Activated naive CD4-positive, alpha-beta T cell treated with Interleukin-2 at 50 U/mL for 16 hours (primary cell): ENCODE data around the gene CDC123.
A peak's percentile ranks its signal among the peaks of the same experiment; 100 is the strongest.
"Not testable (repeated sequence)": the region's sequence is repeated elsewhere in the genome, so short reads cannot be mapped to it uniquely, and the experiment has no call there.

Experiments used
- DNase-seq: peaks from one replicate; pipeline ENCODE4 v3.0.0-alpha.2; 2020

Gene CDC123

GRCh38 chr10:12237265-12238220, 41.6 kb downstream of the CDC123 start:
- no peak for DNase-seq

DNA sequence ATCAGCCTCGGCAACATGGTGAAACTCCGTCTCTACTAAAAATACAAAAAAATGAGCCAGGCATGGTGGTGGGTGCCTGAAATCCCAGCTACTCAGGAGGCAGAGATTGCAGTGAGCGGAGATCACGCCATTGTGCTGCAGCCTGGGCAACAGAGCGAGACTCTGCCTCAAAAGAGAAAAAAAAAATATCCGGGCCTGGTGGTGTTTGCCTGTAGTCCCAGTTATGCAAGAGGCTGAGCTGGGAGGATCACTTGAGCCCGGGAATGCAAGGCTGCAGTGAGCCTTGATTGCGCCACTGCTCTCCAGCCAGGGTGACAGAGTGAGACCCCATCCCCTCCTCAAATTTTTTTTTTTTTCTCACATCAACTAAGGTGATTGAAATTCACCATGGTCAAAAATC, 42.8 kb downstream of the CDC123 start:
- no peak for DNase-seq

DNA sequence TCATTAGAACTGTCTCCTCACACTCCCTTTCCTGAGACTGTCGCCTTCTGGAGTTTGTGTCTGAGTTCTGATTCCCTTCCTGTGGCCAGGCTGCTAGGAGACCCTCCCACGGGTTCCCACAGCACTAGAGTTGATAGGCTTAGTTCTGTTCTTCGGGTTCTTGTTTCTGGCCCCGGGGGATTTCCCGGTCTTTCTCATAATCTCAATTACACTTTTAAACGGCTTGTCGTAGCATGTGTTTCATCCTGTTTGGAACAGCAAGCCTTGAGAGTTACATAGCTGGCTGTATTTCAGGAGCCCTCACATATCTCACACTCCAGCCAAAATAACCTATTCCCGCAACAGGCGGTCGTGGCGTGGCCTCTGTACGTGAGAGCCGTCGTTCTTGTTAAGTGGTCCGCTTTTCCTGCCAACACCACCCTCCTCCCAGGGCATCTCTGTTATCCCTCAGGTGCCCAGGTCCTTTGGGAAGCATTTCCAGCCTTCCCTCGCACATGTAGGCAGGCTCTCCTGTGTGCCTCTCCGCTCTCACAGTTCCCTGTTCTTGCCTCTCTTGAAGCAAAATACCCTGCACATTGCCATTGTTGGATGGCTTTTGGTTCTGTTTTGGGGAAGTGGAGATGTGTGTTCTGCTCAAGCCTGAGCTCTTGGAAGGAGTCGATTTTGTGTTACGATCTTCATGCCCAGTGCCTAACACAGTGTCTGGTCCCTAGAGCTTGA, 46.0 kb downstream of the CDC123 start:
- DNase-seq: peak; percentile 77

GRCh38 chr10:12243864-12244620, 48.1 kb downstream of the CDC123 start:
- DNase-seq: no peak

DNA sequence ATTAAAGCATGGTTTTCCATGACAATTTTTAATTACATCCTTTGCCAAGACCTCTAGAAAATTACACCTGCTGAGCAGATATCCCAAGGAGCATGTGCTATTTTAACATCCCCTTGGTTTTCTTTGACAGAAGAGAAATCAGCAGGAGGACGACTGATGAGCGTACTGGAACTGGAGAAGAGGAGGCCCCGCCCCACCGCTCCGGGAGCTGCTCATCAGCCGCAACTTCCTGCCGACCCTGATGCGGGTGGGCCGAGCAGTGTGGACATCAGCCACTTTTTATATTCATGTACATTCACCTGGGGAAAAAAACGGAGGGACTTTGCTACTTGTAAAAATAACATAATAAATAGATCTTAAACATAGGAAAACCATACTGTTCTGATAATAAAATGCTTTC, 54.2 kb downstream of the CDC123 start:
- DNase-seq: no peak

- not testable (repeated sequence) for DNase-seq
Measured at GRCh38 chr10:12250702-12251101, 54.7 kb downstream of the CDC123 start.

- DNase-seq: no peak
Measured at GRCh38 chr10:12251581-12251980, 55.6 kb downstream of the CDC123 start.

DNA sequence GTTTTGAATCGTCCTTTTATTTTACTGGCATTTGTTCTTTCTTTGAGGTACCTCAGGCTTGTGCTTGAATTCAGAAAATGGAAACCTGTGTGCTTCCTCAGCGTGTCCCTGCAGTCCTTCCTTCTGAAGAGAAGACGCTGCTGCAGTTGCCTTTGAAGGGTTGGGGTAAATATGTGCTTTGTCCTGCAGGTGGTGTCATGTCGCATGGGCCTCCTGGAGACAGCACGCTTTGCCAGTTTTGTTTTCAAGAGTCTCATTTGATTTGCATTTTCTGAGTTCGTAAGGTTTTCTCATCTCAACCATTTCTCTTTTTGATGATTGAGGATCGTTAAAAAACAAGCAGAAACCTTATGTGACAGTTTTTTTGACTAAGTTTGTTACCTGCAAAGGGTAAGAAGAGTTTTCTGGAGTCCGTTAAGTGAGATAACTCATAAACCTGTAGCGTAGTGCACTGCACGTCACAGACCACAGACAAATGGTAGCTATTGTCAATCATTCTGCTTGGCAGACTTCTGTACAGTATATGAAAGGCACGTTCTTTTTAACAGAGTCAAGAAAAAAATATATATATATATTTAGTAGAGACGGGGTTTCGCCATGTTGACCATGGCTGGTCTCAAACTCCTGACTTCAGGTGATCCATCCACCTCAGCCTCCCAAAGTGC, 57.0 kb downstream of the CDC123 start:
- no peak for DNase-seq

DNA sequence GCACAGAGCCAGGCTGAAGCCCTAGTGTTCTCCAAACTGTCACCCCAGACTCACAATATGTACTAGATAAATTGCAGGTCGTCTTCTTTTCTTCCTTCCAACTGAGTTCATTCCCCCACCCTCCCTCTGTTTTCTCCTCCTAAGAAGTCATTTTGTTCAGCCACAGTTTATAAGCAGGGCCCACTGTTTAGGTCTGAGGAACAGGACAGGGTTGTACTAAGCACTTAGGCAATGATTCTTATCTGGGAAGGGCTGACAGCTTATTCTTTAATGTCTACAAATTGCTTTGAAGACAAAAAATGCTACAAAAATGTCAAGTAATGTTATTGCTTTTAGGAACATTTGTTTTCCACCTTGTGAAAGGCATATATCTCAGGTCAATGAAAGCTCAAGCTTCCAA, 59.1 kb downstream of the CDC123 start:
- no peak for DNase-seq

DNA sequence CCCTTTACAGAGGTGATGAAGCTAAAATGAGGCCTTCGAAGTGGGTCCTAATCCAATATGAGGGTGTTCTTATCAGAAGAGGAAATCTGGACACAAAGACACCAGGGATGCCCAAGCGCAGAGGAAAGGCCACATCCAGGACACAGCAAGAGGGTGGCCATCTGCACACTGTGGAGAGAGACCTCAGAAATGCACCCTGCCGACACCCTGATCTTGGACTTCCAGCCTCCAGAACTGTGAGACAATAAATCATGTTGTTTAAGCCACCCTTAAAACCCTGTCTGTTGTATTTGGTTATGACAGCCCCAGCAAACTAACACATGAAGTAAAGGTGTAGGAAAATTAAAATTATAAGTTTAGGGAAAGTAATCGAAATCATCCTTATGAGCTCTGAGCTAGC, 64.0 kb downstream of the CDC123 start:
- DNase-seq: no peak

- DNase-seq: no peak
Measured at GRCh38 chr10:12262278-12262981, 66.4 kb downstream of the CDC123 start.

DNA sequence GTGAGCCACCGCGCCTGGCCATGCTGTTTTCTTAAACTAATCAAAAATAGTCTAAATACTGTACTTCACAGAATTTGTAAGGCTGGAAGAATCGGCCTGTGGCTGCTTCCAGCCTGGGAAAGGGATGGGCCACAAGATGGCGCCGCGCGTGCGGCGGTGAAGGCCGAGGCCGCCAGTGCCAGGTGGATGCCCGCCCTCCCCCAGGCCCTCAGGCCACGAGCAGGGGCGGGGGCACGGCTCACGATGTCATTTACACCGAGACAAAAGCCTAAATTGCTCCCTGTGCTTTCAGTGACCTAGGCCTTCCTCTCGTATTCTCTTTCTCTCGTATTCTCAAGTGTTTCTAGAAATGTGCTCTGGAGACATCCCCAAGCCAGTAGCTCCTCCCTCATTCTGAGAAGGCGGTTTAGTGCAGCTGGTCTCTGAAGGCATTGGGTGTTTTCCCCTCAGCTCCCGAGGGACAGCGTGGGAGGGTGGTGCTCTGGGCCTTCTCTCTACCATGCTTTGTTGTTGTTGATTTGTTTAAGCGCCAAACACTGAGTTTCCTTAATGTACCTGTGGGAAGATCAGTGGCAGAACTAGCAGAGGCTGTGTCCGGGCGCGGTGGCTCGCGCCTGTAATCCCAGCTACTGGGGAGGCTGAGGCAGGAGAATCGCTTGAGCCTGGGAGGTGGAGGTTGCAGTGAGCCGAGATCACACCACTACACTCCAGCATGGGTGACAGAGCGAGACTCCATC, 68.4 kb downstream of the CDC123 start:
- DNase-seq: peak; percentile 74

- DNase-seq: no peak
Measured at GRCh38 chr10:12269056-12269455, 73.1 kb downstream of the CDC123 start.

DNA sequence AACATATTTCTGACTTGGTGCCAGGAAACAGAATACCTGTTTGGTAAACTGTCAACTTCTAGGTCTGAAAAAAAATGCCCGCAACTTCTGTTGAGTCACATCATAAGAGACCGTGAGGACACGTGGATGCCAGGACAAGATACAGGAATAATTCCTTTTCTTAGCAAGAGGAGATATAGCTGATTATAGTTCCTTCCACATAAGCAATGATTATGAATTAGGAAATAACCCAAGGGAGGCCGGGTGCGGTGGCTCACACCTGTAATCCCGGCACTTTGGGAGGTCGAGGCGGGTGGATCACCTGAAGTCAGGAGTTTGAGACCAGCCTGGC, 75.2 kb downstream of the CDC123 start:
- no peak for DNase-seq

- not testable (repeated sequence) for DNase-seq
Measured at GRCh38 chr10:12277862-12278261, 81.9 kb downstream of the CDC123 start.

DNA sequence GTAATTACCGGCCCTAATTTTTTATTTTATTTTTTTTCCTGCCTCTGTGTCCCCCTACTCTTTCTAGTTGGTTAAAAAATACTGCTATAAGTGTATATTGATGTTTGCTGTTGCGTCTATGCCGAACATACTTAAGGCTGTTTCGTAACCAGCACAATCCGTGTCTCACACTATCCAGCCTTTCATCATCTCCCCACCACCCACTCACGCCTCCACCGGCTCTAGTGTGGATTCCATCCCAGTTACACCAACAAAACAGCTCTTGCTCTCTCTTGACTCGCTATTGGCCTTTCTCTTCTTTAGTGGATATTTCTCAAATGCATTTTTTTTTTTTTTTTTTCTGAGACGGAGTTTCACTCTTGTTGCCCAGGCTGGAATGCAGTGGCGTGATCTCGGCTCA, 83.3 kb downstream of the CDC123 start:
- no peak for DNase-seq

DNA sequence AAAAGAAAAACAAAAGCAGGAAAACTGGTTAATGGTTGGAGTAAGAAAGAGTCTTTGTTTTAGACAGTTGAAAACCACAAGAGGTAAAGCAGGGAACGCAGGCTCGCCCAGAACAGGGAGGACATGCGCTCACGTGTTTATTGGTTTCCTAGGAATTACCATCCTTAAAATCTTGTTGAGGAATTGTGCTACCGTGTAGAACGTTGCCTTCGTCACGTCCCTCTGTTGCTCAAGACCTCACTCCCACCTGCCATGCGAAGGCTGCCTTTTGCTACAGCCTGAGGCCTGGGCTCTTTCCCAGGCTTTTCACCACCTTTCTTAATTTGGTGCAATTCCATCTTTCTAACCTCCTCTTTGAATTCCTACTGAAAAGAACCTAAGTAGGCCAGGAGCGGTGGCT, 91.8 kb downstream of the CDC123 start:
- DNase-seq: no peak

- not testable (repeated sequence) for DNase-seq
Measured at GRCh38 chr10:12297784-12298183, 101.8 kb downstream of the CDC123 start.

GRCh38 chr10:12299222-12299965, 103.4 kb downstream of the CDC123 start:
- DNase-seq: no peak
